SK-N-SH (cell line): ENCODE measurements around the gene WWOX. TPM values are rescaled to one million over a fixed set of nuclear protein-coding genes. Genes with fewer than 3 reads are reported as not detected.

Experiments used
- CTCF ChIA-PET: fragments of 300-600, 350-600 bp; formaldehyde crosslinking; extraction: SDS; loops from one replicate; lab custom pipeline; 2021; lab: Yijun Ruan, JAX
- POLR2A ChIA-PET: fragments of 350-600 bp; sonication (Branson Sonifier 250); formaldehyde crosslinking; extraction: SDS; loops from one replicate; lab custom pipeline; 2020; ENCODE audit warnings: antibody characterized with exemption, inconsistent platforms; lab: Yijun Ruan, JAX
- DNase-seq: peaks from one replicate; pipeline ENCODE4 v3.0.0; 2012
- H2AFZ ChIP-seq: fragments of 200-600 bp; sonication (generic); 2 replicates; pipeline ENCODE4 v1.8.1; 2016; ENCODE audit warnings: antibody characterized with exemption, mild to moderate bottlenecking, low read depth
- H3F3A ChIP-seq: fragments of 200-600 bp; sonication (generic); replicated peaks from 2 replicates; pipeline ENCODE3; 2016; ENCODE audit warnings: antibody characterized with exemption, mild to moderate bottlenecking; ENCODE audit not compliant: insufficient read depth
- H3K27ac ChIP-seq, 2 experiments: fragments of 200-500 bp in 1 of 2; fragments of 200-600 bp in 1 of 2; sonication (Bioruptor generic) in 1 of 2; sonication (generic), shearing (Covaris generic) in 1 of 2; 2 replicates each; pipeline versions ENCODE4 v1.5.1 to v1.6.1; 2014 to 2016; ENCODE audit warnings: low read depth in 2 of 2, inconsistent platforms in 1 of 2, low read length in 1 of 2, mild to moderate bottlenecking in 1 of 2, mixed read lengths in 1 of 2
- H3K27me3 ChIP-seq: fragments of 200-600 bp; sonication (generic), shearing (Covaris generic); 2 replicates; pipeline ENCODE4 v1.6.1; 2016; ENCODE audit warnings: mixed run types; ENCODE audit not compliant: insufficient read depth
- H3K36me3 ChIP-seq, 2 experiments: fragments of 200-500 bp in 1 of 2; fragments of 200-600 bp in 1 of 2; sonication (Bioruptor generic) in 1 of 2; sonication (generic) in 1 of 2; replicated peaks in 1 of 2; 2 replicates each; pipeline versions ENCODE3 to v1.5.1; 2014 to 2016; ENCODE audit warnings: low read length in 1 of 2, mild to moderate bottlenecking in 1 of 2; ENCODE audit not compliant: insufficient read depth in 2 of 2, control insufficient read depth in 1 of 2
- H3K4me1 ChIP-seq, 2 experiments: fragments of 200-500 bp in 1 of 2; fragments of 200-600 bp in 1 of 2; sonication (Bioruptor generic) in 1 of 2; sonication (generic), shearing (Covaris generic) in 1 of 2; 2 replicates each; pipeline versions ENCODE4 v1.5.1 to v1.6.1; 2014 to 2016; ENCODE audit warnings: low read depth in 1 of 2, low read length in 1 of 2, mixed run types in 1 of 2; ENCODE audit not compliant: insufficient read depth in 2 of 2, control insufficient read depth in 1 of 2
- H3K4me2 ChIP-seq: fragments of 200-600 bp; sonication (generic), shearing (Covaris generic); 2 replicates; pipeline ENCODE4 v1.6.1; 2017; ENCODE audit warnings: mixed run types
- H3K4me3 ChIP-seq, 2 experiments: fragments of 200-500 bp in 1 of 2; fragments of 200-600 bp in 1 of 2; sonication (Bioruptor generic) in 1 of 2; sonication (generic), shearing (Covaris generic) in 1 of 2; 2 replicates each; pipeline versions ENCODE4 v1.5.1 to v1.8.1; 2014 to 2016; ENCODE audit warnings: low read depth in 2 of 2, inconsistent platforms in 1 of 2, low read length in 1 of 2, mild to moderate bottlenecking in 1 of 2, mixed read lengths in 1 of 2, moderate library complexity in 1 of 2
- H3K79me2 ChIP-seq: fragments of 200-600 bp; sonication (generic); 2 replicates; pipeline ENCODE4 v1.8.1; 2017; ENCODE audit warnings: mild to moderate bottlenecking; ENCODE audit not compliant: insufficient read depth
- H3K9ac ChIP-seq: fragments of 200-600 bp; sonication (generic); 2 replicates; pipeline ENCODE4 v1.6.1; 2017; ENCODE audit warnings: mixed run types
- H3K9me2 ChIP-seq: fragments of 200-600 bp; sonication (generic); 2 replicates; pipeline ENCODE4 v1.6.1; 2017; ENCODE audit warnings: mixed run types
- H3K9me3 ChIP-seq: fragments of 200-600 bp; sonication (generic); 2 replicates; pipeline ENCODE4 v1.6.1; 2017; ENCODE audit warnings: mixed run types, mild to moderate bottlenecking, moderate library complexity
- H4K20me1 ChIP-seq: fragments of 200-600 bp; sonication (generic); 2 replicates; pipeline ENCODE4 v1.6.1; 2017; ENCODE audit warnings: mild to moderate bottlenecking, mixed run types; ENCODE audit not compliant: insufficient read depth
- CTCF ChIP-seq: fragments of 200-600 bp; sonication (generic); IDR thresholded peaks from 2 replicates; pipeline ENCODE4 v1.6.1; 2017; ENCODE audit warnings: antibody characterized with exemption, mild to moderate bottlenecking, moderate library complexity
- ELF1 ChIP-seq: IDR thresholded peaks from 2 replicates; pipeline ENCODE4 v1.4.0; 2012
- FOSL2 ChIP-seq: IDR thresholded peaks from 2 replicates; pipeline ENCODE4 v1.4.0; 2012; ENCODE audit warnings: low read depth, mild to moderate bottlenecking, moderate library complexity, borderline replicate concordance
- GABPA ChIP-seq: IDR thresholded peaks from 2 replicates; pipeline ENCODE4 v1.4.0; 2012; ENCODE audit warnings: low read depth, mild to moderate bottlenecking
- IRF3 ChIP-seq: fragments of 150-350 bp; IDR thresholded peaks from 2 replicates; pipeline ENCODE4 v1.6.1; 2016; ENCODE audit warnings: mild to moderate bottlenecking, low read depth, low read length
- MAX ChIP-seq: IDR thresholded peaks from 2 replicates; pipeline ENCODE4 v1.4.0; 2012; ENCODE audit warnings: low read depth
- MXI1 ChIP-seq: IDR thresholded peaks from 2 replicates; pipeline ENCODE4 v1.6.1; 2012; ENCODE audit warnings: mild to moderate bottlenecking, low read depth, low read length, improper control_type of control experiment
- PBX3 ChIP-seq: IDR thresholded peaks from 2 replicates; pipeline ENCODE4; 2012
- RAD21 ChIP-seq: IDR thresholded peaks from 2 replicates; pipeline ENCODE4 v1.6.1; 2012; ENCODE audit warnings: mild to moderate bottlenecking, low read length
- REST ChIP-seq: IDR thresholded peaks from 2 replicates; pipeline ENCODE4 v1.6.1; 2012; ENCODE audit warnings: mild to moderate bottlenecking, low read depth, low read length, moderate library complexity
- RXRA ChIP-seq: IDR thresholded peaks from 2 replicates; pipeline ENCODE4 v1.4.0; 2012; ENCODE audit warnings: low read depth, mild to moderate bottlenecking, borderline replicate concordance
- SIN3A ChIP-seq: IDR thresholded peaks from 2 replicates; pipeline ENCODE4 v1.6.1; 2012; ENCODE audit warnings: low read depth, mild to moderate bottlenecking, low read length, moderate library complexity, borderline replicate concordance
- SMC3 ChIP-seq: IDR thresholded peaks from 2 replicates; pipeline ENCODE4 v1.6.1; 2012; ENCODE audit warnings: low read depth, low read length, improper control_type of control experiment
- TAF1 ChIP-seq: IDR thresholded peaks from 2 replicates; pipeline ENCODE4 v1.6.1; 2012; ENCODE audit warnings: low read depth, mild to moderate bottlenecking, low read length, moderate library complexity, borderline replicate concordance
- TCF12 ChIP-seq: IDR thresholded peaks from 2 replicates; pipeline ENCODE4 v1.4.0; 2012
- YY1 ChIP-seq: IDR thresholded peaks from 2 replicates; pipeline ENCODE4 v1.4.0; 2012; ENCODE audit warnings: low read depth, mild to moderate bottlenecking
- WGBS: methylation state at CpG from one replicate; pipeline ENCODE4 v1.1.6; 2017; ENCODE audit warnings: low lambda C conversion rate; 5-methylcytosine and 5-hydroxymethylcytosine counted together
- polyA plus RNA-seq, 3 experiments: library from polyadenylated mRNA; depleted of rRNA; stranded (reverse); fragments of >200 nt; gene quantifications; 2 replicates each; pipeline ENCODE4 v1.2.3, GENCODE V29; 2012

WWOX gene
- polyA plus RNA-seq, 1 of the 3 experiments (the other 2 are of a cell fraction), result 10.8 TPM

GRCh38 chr16:78399384-78399783, 299.9 kb downstream of the WWOX start:
- ChIA-PET POLR2A (no interaction called here), CTCF (interaction anchor here (0.9 kb wide), 1 partner anchor 8 kb away, joined by 3 read pairs; no protein-coding TSS in a partner anchor)
- no peaks in the 10 kb centered on the region for H3K27me3 ChIP-seq
- H3K9me3 ChIP-seq, result no peaks in the 10 kb centered on the region
- H4K20me1 ChIP-seq, result no peaks in the 10 kb centered on the region
- no peaks in the 10 kb centered on the region for H3F3A ChIP-seq
- H3K4me1 ChIP-seq, result peaks cover 0 to 2% of the 10 kb centered on the region in 2 experiments; a peak in 2 of 4 replicates
- H3K9me2 ChIP-seq, result no peaks in the 10 kb centered on the region
- TF ChIP-seq SIN3A (no peak), SMC3 (no peak), RXRA (no peak), REST (no peak), PBX3 (no peak), TAF1 (no peak)
- H2AFZ ChIP-seq, result no peak overlapping the region
- no peaks in the 10 kb centered on the region for H3K36me3 ChIP-seq
- H3K4me3 ChIP-seq, result no peak overlapping the region
- H3K27ac ChIP-seq, result no peak overlapping the region
- H3K79me2 ChIP-seq, result no peaks in the 10 kb centered on the region
- H3K9ac ChIP-seq, result no peak overlapping the region
- no peak overlapping the region for H3K4me2 ChIP-seq
- 78% methylated on average over 5 of the region's 5 CpGs for WGBS
- DNase-seq, result no peak

- ChIA-PET CTCF (no interaction called here), POLR2A (no interaction called here)
- Histone ChIP-seq H2AFZ (no peak overlapping the region), H3K36me3 (no peaks in the 10 kb centered on the region), H3K27me3 (no peaks in the 10 kb centered on the region), H3K9ac (no peak overlapping the region), H3K27ac (no peak overlapping the region), H3K4me3 (no peak overlapping the region), H3K4me2 (no peak overlapping the region), H3K79me2 (no peaks in the 10 kb centered on the region), H3K9me3 (no peaks in the 10 kb centered on the region), H3F3A (no peaks in the 10 kb centered on the region), H3K4me1 (peaks cover 0 to 2% of the 10 kb centered on the region in 2 experiments; a peak in 2 of 4 replicates), H3K9me2 (no peaks in the 10 kb centered on the region), H4K20me1 (no peaks in the 10 kb centered on the region)
- peak; percentile 32 for DNase-seq
- WGBS, result 22% methylated on average over 3 of the region's 3 CpGs
- TF ChIP-seq FOSL2, result no peak
- no peak for TF ChIP-seq ELF1
- no peak for TF ChIP-seq CTCF
- TF ChIP-seq REST, result no peak
- TF ChIP-seq TCF12, result no peak
- TF ChIP-seq MAX, result no peak
- TF ChIP-seq RAD21, result no peak
- TF ChIP-seq IRF3, result no peak
- TF ChIP-seq YY1, result no peak
- no peak for TF ChIP-seq TAF1
- no peak for TF ChIP-seq GABPA
- no peak for TF ChIP-seq MXI1
These were observed 303.4 kb downstream of the WWOX start for GRCh38 chr16:78402833-78403232.
